A673 (cell line): ENCODE results near the gene KRIT1.

Source experiments
- CTCF ChIP-seq: fragments of 300-800, 200-600 bp; sonication (generic); conservative IDR thresholded peaks from 2 replicates; pipeline ENCODE4 v1.5.1; 2017; ENCODE audit warnings: low read depth, mild to moderate bottlenecking, antibody characterized with exemption, low read length, moderate library complexity, mixed read lengths
- EZH2 ChIP-seq: fragments of 200-600 bp; sonication (generic); IDR thresholded peaks from 2 replicates; pipeline ENCODE4 v1.6.1; 2017; ENCODE audit warnings: borderline replicate concordance, low read depth, mild to moderate bottlenecking, mixed read lengths, antibody characterized with exemption, low read length; ENCODE audit not compliant: poor library complexity, severe bottlenecking

GRCh38 chr7:92177362-92177761, 68.4 kb downstream of the KRIT1 start:
- no peak for TF ChIP-seq CTCF
- TF ChIP-seq EZH2 = no peak
